HG02852 (cell line): Measurements from ENCODE around the gene GRHL1.

Experiments
- ATAC-seq: cut with Tn5 transposase; IDR thresholded peaks from one replicate; pipeline ENCODE4 v1.9.1; 2021; ENCODE audit warnings: mild to moderate bottlenecking, moderate library complexity; ENCODE audit not compliant: unreplicated experiment

Gene GRHL1

DNA sequence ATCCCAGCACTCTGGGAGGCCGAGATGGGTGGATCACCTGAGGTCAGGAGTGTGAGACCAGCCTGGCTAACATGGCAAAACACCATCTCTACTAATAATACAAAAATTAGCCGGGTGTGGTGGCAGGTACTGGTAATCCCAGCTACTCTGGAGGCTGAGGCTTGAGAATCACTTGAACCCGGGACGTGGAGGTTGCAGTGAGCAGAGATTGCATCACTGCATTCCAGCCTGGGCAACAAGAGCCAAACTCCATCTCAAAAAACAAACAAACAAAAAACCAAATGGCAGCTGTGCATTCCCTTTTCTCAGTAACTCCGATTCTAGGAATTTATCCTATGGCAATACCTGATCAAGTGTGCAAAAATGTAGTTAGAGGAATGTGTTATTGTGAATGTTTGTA lies 4.7 kb upstream of the GRHL1 start:
- ATAC-seq = no peak

DNA sequence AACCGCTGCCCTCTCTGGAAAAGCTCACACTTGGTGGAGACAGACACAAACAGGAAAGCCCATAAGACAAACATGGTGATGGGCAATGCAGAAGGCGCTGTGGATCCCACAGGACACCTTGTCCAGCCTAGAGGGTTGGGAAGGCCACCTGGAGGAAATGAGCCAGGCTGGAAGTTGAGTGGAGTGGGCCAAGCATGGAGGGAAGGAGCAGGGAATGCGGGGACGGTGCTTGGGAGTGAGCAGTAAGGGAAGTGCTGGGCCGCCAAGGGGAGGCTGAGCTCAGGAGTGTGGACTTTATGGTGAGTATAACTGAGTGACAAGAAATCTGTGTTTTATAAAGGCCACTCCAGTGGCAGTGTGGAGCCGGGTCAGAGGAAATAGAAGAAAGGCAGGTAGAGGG lies 2.8 kb upstream of the GRHL1 start:
- ATAC-seq = no peak

DNA sequence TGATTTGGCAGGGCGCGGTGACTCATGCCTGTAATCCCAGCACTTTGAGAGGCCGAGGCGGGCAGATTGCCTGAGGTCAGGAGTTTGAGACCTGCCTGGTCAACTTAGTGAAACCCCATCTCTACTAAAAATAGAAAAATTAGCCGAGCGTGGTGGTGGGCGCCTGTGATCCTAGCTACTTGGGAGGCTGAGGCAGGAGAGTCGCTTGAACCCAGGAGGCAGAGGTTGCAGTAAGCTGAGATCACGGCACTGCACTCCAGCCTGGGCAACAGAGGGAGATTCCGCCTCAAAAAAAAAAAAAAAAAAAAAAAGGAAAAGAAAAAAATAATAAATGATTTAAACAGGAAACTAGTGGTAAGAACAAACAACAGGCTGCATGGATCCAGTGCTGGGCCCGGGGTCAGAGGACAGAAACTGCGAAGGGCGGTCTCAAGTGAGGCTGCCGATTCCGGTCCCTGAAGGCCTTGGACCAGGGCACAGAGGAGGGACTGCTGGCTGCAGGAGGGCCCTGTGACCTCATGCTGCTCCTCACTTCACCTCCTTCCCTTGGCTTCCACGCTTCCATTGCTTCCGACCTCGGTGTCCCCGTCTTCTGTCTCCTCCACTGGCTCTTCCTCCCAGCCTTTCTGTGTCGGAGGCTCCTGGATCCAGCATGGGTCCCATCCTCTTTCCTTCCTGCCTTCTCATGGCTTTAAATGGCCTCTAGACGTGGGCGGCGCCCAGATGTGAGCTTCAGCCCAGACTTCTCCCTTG lies 2.1 kb upstream of the GRHL1 start:
- ATAC-seq = no peak

DNA sequence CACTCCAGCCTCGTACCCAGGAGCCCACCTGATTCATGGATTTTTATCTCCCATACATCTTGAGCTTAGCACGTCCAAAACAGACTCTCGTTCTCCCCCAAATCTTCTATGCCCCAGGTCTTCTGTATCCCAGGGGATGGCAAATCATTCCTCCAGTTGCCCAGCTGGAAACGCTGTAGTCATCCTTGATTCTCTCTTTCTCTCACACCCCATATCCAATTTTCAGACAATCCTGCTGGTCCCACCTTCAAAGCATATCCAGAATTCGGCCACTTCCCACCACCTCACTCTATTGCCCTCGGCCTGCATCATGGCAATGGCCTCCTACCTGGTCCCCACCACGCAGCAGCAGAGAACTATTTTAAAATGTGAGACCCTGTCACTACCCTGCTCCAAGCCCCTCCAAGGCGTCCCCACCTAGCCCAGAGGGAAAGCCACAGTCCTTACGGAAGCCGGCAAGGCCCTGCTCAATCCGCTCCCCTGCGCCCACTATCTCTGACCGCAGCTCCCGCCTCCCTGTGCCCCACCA lies 1.4 kb upstream of the GRHL1 start:
- no peak for ATAC-seq

DNA sequence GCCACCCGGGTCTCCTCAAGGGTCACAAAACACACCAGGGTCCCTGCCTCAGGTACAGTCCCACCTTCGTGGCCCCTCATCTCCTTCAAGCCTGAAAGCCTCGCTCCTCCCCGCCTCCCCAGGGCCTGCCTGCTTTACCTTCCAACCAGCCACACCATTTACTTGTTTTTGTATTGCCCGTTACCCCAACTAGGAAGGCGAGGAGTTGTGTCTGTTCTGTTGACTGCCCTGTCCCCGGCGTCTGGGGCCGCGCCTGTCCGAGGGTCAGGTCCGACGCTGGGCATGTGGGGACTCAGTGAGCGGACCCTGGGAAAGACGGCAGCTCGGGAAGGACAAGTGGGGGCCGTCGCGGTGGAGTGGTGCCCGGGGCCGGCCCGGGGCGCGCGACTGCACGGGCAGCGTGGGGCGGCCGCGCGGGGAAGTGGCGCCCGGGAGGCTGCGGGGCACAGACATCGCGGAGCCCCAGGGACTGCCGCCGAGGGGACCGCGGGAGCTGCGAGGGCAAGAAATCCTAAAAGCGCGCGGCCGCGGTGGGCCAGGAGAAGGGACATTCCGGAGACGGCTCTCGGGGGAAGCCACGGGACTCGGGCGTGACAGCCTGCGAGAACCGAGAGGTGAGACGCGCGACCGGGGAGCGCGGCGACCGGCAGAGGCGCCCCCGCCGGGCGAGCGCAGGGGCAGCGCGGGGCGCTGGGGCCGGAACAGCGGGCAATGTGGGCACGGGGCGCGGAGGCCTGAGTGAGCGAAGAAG lies 797 bp upstream of the GRHL1 start:
- ATAC-seq = peak; percentile 36

DNA sequence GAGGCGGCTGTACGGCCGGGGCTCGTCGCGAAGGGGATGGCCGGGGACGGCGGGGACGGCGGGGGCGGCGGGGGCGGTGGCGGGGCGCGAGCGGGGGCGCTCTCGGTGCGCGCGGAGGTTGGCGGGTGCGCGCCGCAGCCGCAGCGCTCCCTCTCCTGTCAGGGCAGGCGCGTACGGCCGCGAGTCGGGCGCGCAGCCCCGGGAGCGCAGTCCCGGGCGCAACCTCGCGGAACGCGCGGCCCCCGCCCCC lies 296 bp upstream of the GRHL1 start:
- no peak for ATAC-seq

DNA sequence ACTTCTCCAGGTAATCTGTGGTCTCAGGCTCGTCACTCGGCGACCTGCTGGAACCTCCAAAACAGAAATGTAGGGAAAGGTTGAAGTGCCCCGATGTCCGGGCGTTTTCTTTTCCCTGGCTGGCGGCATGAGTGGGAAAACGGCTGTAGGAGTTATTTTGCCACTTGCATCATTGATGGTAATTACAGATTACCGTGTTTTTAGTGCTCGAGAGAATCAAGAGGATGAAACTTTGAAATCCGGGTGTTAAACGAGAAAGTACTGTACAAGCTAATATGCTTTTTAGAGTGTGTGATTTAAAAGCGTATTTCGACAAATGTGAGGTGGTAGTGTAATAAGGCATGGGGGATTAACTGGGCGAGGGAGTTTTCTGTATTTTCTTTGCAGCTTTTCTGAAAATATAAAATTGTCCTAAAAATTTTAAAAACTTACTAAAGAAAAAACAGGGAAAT lies 819 bp downstream of the GRHL1 start:
- ATAC-seq = no peak

DNA sequence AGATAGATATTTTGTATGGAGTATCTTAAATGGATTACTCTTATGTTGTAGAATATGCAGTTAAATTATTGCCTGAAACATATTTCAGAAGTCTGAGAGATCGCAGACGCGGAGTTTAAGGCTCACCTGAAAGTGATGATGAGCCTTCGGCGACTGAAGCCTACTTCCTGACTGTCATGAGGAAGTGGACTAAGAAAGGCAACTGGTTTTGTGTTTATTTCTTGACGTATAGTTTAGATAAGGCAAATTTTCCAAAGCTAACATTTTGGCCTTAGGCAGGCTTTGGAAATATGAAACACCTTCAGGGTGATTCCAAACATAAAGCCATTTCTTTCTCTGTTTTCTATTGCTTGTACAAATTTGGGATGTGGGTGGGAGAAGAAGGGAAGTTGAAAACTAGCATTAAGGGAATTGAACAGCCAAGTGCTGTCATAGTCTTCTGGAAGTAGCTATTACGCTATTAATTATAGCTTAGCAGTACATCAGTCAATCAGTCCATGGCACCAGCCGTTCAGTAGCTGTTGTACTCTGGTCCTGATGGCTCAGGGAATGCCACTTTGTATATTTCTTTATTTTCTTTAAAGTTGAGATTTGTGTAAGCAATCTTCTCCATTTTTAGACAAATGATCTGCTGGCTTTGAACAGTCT lies 1.5 kb downstream of the GRHL1 start:
- no peak for ATAC-seq

DNA sequence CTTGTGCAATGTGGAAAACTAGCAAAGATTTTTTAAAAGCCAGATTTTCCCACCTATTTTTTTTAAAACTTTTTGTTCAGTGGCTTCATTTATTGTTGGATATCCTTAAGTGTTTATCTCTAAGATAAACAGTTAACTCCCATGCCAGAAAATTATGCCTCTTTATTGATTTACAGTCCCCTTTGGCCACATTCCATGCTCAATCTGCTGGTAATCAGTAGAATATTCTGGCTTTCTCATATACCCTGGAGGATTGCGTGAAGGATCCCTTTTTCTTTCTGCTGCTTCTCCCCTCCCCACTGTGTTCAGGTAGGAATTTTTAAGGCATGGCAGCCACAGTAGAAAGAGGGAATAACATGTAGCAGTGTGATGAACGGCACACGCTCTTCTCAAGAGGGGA lies 2.6 kb downstream of the GRHL1 start:
- no peak for ATAC-seq

DNA sequence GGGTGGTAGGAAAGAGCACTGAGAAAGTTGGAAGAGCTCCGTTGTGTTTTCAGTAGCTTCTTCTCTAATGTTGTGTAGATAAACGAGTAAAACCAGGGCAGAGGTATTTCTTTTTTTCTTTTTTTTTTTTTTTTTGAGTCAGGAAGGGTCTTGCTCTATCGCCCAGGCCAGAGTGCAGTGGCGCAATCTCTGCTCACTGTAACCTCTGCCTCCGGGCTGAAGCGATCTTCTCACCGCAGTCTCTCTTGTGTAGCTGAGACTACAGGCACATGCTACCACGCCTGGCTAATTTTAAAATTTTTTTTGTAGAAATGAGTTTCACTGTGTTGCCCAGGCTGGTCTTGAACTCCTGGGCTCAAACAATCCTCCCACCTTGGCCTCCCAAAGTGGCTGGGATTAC lies 6.6 kb downstream of the GRHL1 start:
- ATAC-seq = no peak

DNA sequence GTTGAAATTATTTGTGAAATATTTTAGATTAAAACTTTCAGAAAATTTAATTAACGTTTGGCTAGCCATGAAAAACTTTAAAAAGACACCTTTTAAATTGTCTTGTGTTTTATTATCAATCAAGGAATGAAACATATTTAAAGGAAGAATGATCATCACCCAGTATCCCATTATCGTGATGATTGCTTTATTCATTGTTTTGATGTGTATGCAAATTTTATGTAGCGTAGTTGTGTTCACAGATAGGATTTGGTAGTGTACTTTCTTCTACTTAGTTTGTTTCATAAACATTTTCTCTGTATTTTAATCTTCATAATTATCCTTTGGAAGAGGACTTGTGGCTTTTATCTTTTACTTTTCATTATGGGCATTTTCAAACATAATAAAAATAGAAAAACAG lies 7.8 kb downstream of the GRHL1 start:
- no peak for ATAC-seq

DNA sequence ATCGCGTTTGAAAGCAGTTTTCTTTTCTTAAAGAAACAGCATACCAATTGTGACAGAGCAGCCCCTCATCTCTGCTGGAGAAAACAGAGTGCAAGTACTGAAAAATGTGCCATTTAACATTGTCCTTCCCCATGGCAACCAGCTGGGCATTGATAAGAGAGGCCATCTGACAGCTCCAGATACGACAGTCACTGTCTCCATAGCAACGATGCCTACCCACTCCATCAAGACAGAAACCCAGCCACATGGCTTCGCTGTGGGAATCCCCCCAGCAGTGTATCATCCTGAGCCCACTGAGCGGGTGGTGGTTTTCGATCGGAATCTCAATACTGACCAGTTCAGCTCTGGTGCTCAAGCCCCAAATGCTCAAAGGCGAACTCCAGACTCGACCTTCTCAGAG lies 9.5 kb downstream of the GRHL1 start:
- no peak for ATAC-seq

DNA sequence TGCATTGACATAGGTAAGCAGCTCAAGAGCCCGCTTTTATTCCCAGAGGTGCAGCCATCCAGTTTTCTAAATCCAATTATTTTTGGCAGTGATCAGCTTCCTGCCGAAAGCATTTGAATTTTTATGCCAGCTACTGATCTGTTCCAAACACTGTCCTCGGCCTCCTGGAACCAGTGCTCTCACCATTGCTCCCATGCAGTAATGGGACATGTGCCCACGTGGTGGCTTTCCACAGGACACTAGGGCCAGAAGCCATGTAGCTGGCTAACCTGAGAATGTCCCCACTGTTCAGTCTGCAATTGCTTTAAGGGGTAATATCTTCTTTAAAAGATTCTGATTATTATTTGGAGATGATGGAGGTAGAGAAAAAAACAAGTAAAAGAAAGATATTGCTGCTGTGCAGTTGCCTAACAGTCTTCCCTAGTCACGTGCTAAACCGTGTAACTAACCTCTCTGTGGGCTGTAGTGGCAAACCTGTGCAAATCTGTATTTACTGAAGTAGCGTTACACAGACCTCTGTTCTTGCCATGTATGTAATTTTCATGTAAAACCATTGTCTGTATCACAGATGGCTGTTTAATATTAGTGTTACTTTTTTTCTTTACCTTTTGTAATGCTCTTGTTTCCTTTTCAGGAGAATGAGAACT lies 13.0 kb downstream of the GRHL1 start:
- no peak for ATAC-seq

DNA sequence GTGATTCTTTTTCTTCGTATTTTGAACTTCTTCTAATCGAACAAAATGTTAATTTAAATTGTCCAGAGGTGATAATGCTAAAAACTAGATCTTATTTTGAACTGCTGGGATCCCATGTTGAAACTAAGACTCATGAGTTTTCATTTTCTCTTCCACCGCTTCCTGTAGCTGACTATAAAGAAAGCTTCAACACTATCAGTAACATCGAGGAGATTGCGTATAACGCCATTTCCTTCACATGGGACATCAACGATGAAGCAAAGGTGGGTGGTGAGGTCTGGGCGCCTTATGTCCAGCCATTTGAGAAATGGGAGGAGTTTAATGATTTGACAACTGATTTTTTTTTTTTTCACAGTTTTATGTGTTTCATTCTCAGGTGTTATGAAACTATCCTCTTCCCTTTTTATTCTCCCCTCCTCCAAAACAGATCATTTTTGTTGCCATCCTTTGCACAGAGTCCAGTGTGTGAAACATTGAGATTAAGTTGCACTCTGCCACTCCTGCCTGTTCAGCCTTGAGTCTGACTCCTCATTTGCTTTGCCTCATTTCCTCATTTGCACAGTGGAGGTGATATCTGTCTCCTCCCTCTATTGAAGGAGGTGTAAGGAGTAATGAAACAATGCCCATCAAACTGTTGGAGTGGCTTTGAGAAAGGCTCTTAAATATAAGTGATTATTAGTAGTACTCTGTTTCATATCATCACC lies 13.8 kb downstream of the GRHL1 start:
- no peak for ATAC-seq

DNA sequence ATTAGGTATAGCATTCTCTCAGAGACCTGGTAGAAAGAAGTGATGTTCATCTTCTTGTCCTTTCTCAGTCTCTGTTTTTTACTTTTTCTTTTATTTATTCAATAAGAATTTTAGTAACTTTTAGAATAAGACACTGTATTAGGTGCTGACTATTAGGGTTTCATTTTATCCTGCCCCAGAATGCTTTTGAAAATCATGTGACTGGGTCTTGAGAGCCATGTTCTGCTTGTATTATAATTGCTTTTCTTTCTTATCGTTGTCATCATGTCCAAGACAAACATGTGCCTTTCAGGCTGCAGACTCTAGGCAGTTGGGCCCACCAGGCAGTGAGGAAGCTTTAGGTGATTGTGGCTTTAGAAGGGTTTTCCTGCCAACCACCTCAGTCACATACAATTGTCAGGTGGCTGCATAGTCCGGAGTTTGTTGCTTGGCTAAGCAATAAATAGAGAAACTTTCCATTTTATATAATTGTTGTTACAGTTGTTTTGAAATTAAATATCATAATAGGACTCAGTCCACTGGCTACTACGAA lies 15.1 kb downstream of the GRHL1 start:
- no peak for ATAC-seq

DNA sequence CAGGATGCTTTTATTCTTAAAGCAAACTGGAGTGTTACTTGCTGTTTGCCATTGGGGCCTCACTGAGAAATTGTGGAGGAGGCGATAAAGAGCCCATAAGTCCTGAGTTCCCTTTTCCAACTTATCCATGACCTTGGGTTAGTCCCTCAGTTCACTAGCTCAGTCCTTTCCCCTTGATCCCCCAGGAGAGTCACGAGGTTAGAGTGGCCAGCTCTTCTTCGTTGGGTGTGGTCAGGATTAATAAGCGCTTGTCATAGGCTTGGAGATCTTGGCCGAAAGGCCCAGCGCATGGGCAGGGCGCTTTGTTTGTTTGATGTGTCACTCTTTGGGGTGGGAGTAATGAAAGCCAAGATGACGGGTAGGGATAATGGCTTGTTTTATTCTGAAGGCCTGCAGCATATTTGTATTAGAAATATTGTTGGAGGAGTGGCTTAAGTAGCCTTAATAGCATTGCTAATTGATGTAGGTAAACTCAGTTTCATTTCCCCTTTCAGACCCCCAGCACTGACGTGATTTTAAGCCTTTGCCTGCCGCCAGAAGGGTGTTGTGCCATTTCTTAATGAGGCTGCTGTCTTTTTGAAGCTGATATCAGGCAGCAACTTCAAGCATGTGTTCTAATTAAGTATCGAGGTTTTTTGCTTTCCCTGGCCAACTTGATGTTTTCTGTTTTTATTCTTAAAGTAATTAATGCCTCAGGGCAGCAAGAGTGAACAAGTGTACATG lies 15.7 kb downstream of the GRHL1 start:
- no peak for ATAC-seq

DNA sequence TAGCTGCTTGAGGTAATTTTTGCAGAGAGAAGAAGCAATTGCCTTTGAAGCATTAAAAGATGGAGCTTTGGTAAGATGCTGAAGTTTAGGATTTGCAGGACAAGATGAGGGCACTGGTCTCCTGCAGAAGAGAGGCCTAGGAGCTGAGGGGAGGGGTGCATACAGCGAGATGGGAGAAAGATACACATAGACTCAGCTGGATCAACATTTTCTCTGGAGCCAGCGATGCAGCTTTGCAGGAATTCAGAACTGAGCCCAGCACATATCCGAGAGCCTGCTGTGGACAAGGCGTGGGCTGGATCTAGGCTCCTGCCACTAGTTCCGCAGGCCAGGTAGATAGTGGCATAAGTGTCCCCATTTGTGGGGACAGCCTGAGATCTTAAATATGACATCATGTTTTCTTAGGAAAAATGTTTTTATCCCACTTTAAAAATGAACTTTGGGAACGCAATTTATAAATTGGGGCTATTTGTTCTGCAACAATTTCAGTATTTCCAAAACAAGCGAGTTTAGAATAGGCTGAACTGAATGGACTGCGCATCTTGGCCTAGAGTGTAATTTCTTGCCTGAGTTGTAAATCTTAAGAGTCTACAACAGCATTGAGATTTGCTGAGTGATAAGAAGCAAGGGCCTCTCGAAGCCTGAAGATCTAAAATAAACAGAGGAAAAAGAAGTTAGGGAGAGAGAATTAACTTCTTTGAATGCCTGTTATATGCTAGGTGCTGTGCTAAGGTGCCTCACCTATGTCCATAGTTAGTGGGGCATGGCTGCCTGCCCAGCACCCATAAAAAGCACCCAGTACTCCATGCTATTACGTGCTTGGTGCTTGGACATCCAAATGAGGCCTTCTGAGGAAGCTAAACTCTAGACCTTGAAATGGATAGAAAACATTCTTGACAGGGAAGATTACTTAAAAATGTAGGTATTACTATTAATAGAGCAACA lies 17.3 kb downstream of the GRHL1 start:
- no peak for ATAC-seq

DNA sequence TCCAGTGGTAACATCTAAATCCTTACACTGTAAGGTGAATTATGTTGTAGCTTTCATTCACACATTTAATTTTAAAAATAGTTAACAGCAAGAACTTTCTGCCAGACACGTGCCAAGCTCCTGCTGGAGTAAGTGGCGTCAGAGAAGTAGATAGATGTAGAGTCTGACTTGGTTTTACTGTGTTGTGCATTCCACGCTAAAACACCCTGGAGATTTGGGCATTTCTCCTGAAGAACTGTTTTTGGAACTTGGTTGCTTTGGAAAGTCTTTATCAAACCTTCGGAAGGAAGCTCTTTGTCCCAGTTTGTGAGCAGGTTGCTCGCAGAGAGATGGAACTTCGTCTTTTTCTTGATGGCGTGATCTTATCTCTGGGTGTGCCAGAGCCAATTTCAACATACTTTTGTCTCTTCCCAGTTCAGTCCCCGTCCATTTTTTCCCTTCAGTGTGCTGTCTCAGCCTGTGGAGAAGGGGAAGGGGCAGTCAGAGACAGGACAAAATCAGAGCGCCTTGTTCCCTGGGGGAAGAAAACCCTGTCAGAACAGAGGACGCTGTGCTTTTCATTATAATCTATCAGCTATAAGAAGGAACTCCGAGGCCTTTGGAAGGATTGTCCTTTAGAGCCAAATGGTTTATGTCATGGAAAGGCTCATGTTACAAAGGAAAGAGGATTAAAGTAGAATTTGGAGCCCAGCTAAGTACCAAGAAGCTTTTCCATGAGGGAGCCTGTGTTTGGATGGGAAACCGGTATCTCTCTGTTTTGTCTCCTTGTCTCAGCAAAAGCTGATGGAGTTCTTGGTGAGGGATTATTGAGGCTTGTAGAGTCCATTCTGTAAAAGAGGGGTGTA lies 18.9 kb downstream of the GRHL1 start:
- ATAC-seq = no peak
